ENCODE measurements around the gene CCDC170. TPM values are rescaled to one million over a fixed set of nuclear protein-coding genes. Genes with fewer than 3 reads are reported as not detected.

Gene CCDC170
- total RNA-seq, 3 donors from 2014 or later (not counting 1 experiment from before 2014, with no cell fraction given) = 0.20 to 0.96 (median 0.25) TPM

DNA sequence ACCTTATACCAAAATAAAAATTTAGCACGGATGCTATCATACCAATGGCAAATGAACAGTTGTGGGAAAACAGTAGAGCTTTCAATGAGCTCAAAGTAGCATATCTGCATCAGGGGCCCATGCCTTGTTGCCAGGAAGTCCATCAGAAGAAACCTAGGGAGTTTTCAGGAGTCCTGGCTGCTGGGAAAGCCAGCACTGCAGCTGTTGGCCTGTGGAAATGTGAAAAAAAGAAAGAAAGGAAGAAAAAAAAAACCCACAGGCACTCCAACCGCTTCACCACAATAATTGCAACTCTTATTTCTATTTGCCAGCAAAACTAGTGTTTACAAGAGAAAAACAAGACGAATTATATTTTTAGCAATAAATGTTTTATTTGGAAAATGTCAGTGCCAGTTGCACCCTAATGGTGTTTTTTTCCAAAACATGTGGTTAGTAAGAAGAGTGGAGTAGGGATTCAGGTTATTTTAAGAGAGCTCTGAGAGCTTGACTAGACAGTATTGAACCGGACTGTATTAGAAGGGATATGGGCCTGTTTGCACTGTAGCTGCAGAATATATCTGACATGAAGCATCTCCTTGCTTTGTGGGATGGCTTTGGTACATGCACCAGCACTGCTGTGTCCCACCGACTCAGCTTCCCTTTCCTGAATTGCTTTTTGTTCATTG is 137.3 kb downstream of the CCDC170 start:
- Histone ChIP-seq H3K4me3 (ENCODE audit: low read length) (no peak overlapping the region), H3K9me3 (ENCODE audit: control insufficient read depth, insufficient read depth, low read length) (no peaks in the 10 kb centered on the region), H3K27me3 (ENCODE audit: control insufficient read depth, insufficient read depth, low read length) (no peaks in the 10 kb centered on the region), H3K36me3 (ENCODE audit: control insufficient read depth, insufficient read depth, low read length) (no peaks in the 10 kb centered on the region), H3K4me1 (ENCODE audit: control insufficient read depth, insufficient read depth, low read length) (no peaks in the 10 kb centered on the region), H3K27ac (ENCODE audit: low read length) (no peak overlapping the region)
- peaks cover 0 to 10% of the 10 kb centered on the region in 2 donors for H3K27me3 Mint-ChIP-seq (ENCODE audit: low read depth in 2 of 2)
- no peaks in the 10 kb centered on the region for H3K9me3 Mint-ChIP-seq
- no peak for TF ChIP-seq CTCF (IDR thresholded peaks at IDR 0.05)
- H3K27ac Mint-ChIP-seq = no peak overlapping the region
- no peak for DNase-seq
- intact Hi-C loops (cut with micrococcal nuclease) = no loop called here
- 81% methylated on average over 4 of the region's 5 CpGs for WGBS (ENCODE audit: insufficient coverage)
- no peak for ATAC-seq
- H3K36me3 Mint-ChIP-seq = no peaks in the 10 kb centered on the region
- H3K4me3 Mint-ChIP-seq = no peak overlapping the region
- no peaks in the 10 kb centered on the region for H3K4me1 Mint-ChIP-seq

- H3K27me3 ChIP-seq (ENCODE audit: control insufficient read depth, insufficient read depth, low read length) = no peaks in the 10 kb centered on the region
- H3K27ac ChIP-seq (ENCODE audit: low read length) = no peak overlapping the region
- intact Hi-C loops (cut with micrococcal nuclease) = no loop called here
- H3K4me1 ChIP-seq (ENCODE audit: control insufficient read depth, insufficient read depth, low read length) = no peaks in the 10 kb centered on the region
- Mint-ChIP-seq H3K36me3 (no peaks in the 10 kb centered on the region), H3K27ac (no peak overlapping the region), H3K4me1 (no peaks in the 10 kb centered on the region), H3K27me3 (ENCODE audit: low read depth in 2 of 2) (peaks cover 0 to 10% of the 10 kb centered on the region in 2 donors), H3K9me3 (no peaks in the 10 kb centered on the region), H3K4me3 (no peak overlapping the region)
- no peak overlapping the region for H3K4me3 ChIP-seq (ENCODE audit: low read length)
- 100% methylated on average over 1 of the region's 2 CpGs for WGBS (ENCODE audit: insufficient coverage)
- TF ChIP-seq CTCF (IDR thresholded peaks at IDR 0.05) = no peak
- H3K36me3 ChIP-seq (ENCODE audit: control insufficient read depth, insufficient read depth, low read length) = no peaks in the 10 kb centered on the region
- no peaks in the 10 kb centered on the region for H3K9me3 ChIP-seq (ENCODE audit: control insufficient read depth, insufficient read depth, low read length)
- ATAC-seq (no peak), DNase-seq (no peak)
Observed at GRCh38 chr6:151632415-151632987, 138.7 kb downstream of the CCDC170 start.

DNA sequence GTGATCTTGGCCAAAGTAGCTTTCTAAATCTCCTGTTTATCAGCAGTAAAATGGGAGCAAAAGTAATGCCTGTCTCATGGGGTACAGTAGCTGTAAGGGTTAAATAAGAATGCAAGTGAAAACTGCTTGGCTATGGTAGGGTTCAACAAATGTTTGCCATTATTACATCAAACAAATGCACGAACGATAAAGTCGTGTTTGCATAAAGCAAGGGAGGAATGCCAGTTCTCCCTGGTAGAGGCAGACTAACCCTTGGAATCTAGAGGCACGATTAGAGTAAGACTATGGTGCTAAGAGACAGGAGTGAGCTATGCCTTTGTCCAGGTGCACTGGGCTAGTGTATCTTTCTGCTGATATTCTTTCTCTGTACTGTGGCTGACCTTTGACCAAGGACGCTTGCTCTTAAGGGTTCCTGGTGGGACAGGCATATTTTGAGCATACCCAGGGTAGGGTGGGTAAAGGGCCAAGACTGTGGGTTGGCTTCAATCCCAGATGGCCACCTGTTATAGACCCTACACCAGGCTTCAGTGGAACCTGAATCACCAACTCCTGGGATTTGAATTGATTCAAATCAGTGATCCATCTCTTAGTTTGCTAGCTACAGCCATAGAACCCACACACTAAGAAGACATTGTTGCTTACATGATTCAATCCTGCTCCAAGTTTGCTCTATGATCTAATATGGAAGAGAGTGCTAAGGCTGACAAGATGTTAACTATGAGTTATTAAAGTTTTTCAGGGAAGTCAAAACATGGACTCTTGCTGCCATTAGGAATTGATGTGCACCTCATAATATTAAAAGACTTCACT is 139.9 kb downstream of the CCDC170 start:
- 88% methylated on average over 5 of the region's 5 CpGs for WGBS (ENCODE audit: insufficient coverage)
- H3K4me1 ChIP-seq (ENCODE audit: control insufficient read depth, insufficient read depth, low read length) = no peaks in the 10 kb centered on the region
- H3K27ac Mint-ChIP-seq = no peak overlapping the region
- H3K27me3 Mint-ChIP-seq (ENCODE audit: low read depth in 2 of 2) = peaks cover 0 to 10% of the 10 kb centered on the region in 2 donors
- no peak overlapping the region for H3K4me3 Mint-ChIP-seq
- no peaks in the 10 kb centered on the region for H3K9me3 Mint-ChIP-seq
- no peak overlapping the region for H3K27ac ChIP-seq (ENCODE audit: low read length)
- DNase-seq (no peak), ATAC-seq (no peak)
- H3K27me3 ChIP-seq (ENCODE audit: control insufficient read depth, insufficient read depth, low read length) = no peaks in the 10 kb centered on the region
- no peaks in the 10 kb centered on the region for H3K36me3 Mint-ChIP-seq
- H3K4me1 Mint-ChIP-seq = no peaks in the 10 kb centered on the region
- no peak overlapping the region for H3K4me3 ChIP-seq (ENCODE audit: low read length)
- no peak for TF ChIP-seq CTCF (IDR thresholded peaks at IDR 0.05)
- no peaks in the 10 kb centered on the region for H3K9me3 ChIP-seq (ENCODE audit: control insufficient read depth, insufficient read depth, low read length)
- H3K36me3 ChIP-seq (ENCODE audit: control insufficient read depth, insufficient read depth, low read length) = no peaks in the 10 kb centered on the region
- intact Hi-C loops (cut with micrococcal nuclease) = no loop called here
